ENCODE results near the gene HINFP. TPM values are rescaled to one million over a fixed set of nuclear protein-coding genes. Genes with fewer than 3 reads are reported as not detected.

Gene HINFP
- 8.8 and 9.4 TPM in 2 replicates for total RNA-seq (2014; rRNA removed; shearing (Covaris generic))
- polyA plus RNA-seq (2015; cell fraction: cytosol; rRNA removed), result 8.1 and 12.7 TPM in 2 replicates
- 65.5 and 102 TPM in 2 replicates for polyA plus RNA-seq (2015; cell fraction: nucleus; rRNA removed)

DNA sequence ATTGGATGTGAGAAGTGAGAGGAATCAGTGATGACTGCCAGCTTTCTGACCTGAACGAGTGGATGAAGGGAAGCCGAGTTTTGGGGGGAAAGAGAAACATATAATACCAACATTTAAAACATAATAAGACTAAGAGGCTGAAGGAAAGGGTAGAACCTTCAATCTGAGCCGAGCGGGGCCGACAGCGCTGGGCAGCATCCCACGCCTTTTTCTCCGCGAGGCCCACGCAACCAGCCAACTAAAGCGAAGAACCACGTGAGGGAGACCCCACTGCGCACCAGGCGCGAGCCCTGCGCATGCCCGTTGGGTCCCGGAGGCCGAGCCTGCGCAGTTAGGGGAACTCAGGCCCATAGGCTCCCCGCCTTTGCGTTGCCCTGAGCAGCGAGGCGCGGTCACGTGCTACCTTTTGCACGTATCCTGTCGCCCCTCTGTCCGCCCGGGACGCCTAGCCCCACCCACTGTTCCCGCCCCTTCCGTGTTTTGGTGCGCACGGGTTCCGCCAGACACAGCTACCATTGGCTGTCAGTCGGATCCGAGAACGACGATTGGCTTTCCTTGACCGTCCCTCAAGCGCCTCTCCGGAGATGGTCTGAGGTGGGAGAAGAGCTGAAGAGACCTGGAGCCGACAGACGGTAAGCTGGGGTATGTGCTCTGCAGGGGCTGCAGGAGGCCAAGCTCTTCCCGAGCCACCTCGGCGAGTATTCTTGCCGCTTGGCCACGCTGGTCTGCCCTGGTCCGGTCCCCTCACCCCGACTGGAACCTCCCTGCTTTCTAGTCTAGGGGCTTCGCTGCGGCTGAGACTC is at the start of gene HINFP:
Gene HINFP (plus strand): TSS at position 573 of the 803 bp plus-strand sequence. CDS start 5,365 bp downstream, outside the sequence.
- in situ Hi-C loops (cut with HindIII; ENCODE audit: low pct_unique_long_range_greater_than_20kb, low sequenced_read_pairs), result no loop called here
- DNase-seq (ENCODE audit: low read depth, low spot score), result peak; percentile 97

DNA sequence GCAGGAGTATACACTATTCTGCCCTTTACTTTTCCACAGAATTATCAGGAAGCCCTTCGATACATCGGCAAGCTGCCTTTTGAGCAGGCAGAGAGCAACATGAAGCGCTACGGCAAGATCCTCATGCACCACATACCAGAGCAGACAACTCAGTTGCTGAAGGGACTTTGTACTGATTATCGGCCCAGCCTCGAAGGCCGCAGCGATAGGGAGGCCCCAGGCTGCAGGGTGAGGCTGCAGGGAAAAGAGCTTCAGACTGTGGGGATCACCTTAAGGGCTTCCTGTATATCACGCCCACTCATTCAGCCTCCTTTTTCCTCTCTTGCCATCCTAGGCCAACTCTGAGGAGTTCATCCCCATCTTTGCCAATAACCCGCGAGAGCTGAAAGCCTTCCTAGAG is 43.5 kb upstream of the HINFP start:
- in situ Hi-C loops (cut with HindIII; ENCODE audit: low pct_unique_long_range_greater_than_20kb, low sequenced_read_pairs), result no loop called here
- no peak for DNase-seq (ENCODE audit: low read depth, low spot score)

GRCh38 chr11:119078675-119079420 is 42.5 kb upstream of the HINFP start:
- no peak for DNase-seq (ENCODE audit: low read depth, low spot score)
- in situ Hi-C loops (cut with HindIII; ENCODE audit: low pct_unique_long_range_greater_than_20kb, low sequenced_read_pairs), result no loop called here

DNA sequence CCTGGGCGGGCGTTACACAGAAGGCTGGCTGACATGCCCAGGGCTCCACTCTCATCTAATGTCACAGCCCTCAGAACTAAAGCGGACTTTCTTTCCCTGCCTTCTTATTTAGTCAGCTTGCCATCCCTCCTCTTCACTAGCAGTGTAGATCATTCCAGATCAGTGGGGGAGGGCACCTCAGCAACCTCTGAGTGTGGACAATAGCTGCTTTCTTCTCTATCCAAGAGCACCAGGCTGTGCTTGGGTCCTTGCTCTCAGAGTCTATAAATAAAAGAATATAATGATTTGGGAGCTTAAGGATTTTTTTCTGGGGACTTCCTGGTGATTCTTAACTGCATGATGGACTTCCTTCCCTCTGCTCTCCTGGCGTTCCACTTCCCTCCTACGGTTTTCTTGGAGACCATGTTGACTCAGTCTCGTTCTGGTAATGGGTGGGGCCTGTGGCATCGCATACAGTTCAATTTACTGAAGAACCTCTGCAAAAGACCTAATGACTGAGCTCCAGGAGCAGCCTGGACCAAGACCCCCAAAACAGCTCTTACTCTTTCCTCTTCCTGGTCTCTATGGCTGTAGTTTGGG is 39.6 kb upstream of the HINFP start:
- in situ Hi-C loops (cut with HindIII; ENCODE audit: low pct_unique_long_range_greater_than_20kb, low sequenced_read_pairs), result no loop called here

DNA sequence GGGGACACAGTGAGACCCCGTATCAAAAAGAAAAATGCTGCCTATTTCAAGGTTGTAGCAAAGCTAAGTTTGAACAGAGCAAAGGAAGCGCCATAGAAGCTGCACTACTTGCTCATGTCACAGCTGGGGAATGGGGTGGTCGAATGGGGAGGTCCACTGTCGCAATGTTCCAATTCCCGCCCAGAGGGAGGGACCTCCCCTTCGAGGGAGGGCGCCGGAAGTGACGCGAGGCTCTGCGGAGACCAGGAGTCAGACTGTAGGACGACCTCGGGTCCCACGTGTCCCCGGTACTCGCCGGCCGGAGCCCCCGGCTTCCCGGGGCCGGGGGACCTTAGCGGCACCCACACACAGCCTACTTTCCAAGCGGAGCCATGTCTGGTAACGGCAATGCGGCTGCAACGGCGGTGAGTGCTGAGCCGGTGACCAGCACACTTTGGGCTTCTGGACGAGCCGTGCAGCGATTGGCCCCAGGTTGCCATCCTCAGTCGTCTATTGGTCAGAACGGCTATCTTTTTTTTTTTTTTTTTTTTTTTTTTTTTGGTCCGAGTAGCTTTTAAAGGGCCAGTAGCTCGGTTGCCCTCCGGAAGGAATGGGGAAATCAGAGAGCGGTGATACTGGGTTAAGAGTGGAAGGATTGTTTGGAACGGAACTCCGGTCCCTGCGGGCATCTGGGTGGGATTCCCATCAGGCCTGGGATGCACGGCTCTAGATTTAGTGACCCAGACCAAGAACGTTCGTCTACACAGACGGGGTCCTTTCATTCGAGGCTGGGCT is 36.5 kb upstream of the HINFP start, which contains the start of gene HMBS:
Gene HMBS (plus strand): TSS at position 219 of the 774 bp plus-strand sequence. CDS start 153 bp downstream, at position 372.
- in situ Hi-C loops (cut with HindIII; ENCODE audit: low pct_unique_long_range_greater_than_20kb, low sequenced_read_pairs), result no loop called here
- peak; percentile 90 for DNase-seq (ENCODE audit: low read depth, low spot score)

More for the DNA sequence above, 39.6 kb upstream of the HINFP start:
- peak; percentile 33 for DNase-seq (ENCODE audit: low read depth, low spot score)

- no peak for DNase-seq (ENCODE audit: low read depth, low spot score)
- in situ Hi-C loops (cut with HindIII; ENCODE audit: low pct_unique_long_range_greater_than_20kb, low sequenced_read_pairs), result no loop called here
These were observed 35.9 kb upstream of the HINFP start for GRCh38 chr11:119085437-119085847.

DNA sequence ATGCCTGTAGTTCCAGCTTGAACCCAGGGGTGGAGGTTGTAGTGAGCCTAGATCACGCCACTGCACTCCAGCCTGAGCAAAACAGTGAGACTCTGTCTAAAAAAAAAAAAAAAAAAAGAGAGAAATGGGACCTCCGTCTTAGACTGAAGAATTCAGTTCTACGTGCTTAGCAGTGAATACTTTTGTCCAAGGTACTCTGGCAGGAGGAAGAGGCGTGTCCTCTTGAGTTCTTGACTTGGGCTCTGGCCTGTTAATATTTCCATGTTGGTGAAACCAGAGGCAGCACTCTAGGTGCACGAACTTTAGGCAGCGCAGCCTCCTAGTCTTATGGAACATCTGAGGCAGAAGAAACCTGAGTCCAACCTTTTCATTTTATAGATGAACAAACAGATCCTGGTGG is 34.3 kb upstream of the HINFP start:
- in situ Hi-C loops (cut with HindIII; ENCODE audit: low pct_unique_long_range_greater_than_20kb, low sequenced_read_pairs), result no loop called here
- no peak for DNase-seq (ENCODE audit: low read depth, low spot score)

DNA sequence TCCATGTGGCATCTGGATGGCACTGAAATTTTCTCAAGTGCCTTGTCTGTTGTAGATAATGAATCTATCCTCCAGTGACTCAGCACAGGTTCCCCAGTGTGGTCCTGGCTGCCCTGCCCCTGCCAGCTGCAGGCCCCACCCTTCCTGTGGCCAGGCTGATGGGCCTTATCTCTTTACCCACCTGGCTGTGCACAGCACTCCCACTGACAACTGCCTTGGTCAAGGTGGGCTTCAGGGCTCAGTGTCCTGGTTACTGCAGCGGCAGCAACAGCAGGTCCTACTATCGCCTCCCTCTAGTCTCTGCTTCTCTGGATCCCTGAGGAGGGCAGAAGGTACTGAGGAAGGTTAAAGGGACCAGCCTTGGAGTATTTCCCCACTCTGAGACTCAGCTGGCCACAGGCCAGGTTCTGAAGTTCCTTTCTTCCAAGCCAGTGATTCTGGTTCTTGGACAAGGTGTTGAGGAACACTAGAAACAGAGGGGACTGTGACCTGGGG is 33.6 kb upstream of the HINFP start:
- DNase-seq (ENCODE audit: low read depth, low spot score), result no peak

DNA sequence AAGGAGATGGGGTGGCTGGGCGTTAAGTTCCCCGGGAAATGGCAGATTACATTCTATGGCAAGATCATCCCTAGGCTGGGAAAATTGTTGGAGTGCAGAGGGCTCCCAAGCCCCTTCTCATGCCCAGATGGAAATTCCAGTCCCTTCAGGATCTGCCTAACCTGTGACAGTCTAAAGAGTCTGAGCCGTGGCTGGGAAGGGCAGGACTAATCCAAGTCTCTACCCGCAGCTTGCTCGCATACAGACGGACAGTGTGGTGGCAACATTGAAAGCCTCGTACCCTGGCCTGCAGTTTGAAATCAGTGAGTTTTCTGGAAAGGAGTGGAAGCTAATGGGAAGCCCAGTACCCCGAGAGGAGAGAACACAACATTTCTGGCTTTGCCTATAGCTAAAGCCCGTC is 33.0 kb upstream of the HINFP start:
- in situ Hi-C loops (cut with HindIII; ENCODE audit: low pct_unique_long_range_greater_than_20kb, low sequenced_read_pairs), result no loop called here

More for the DNA sequence above, 33.6 kb upstream of the HINFP start:
- in situ Hi-C loops (cut with HindIII; ENCODE audit: low pct_unique_long_range_greater_than_20kb, low sequenced_read_pairs), result no loop called here

DNA sequence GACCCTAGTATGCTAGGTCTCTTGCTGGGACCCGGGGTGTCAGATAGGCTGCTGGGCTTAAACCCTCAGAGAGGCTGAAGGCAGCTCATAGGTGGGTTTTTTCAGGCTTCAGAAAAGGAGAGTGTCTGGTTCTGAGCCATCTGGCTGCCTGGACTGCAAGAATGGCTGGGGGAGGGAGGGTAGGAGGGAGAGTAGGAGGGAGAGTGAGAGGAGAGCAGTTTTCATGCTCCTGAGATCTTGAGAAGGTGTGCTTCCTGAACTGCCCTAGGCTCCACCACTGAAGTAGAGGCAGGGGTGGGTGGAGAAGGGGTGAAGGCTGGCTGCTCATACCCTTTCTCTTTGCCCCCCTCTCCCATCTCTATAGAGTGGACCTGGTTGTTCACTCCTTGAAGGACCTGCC is 32.1 kb upstream of the HINFP start:
- in situ Hi-C loops (cut with HindIII; ENCODE audit: low pct_unique_long_range_greater_than_20kb, low sequenced_read_pairs), result no loop called here

More for the DNA sequence above, 33.0 kb upstream of the HINFP start:
- DNase-seq (ENCODE audit: low read depth, low spot score), result no peak

GRCh38 chr11:119091178-119091577 is 30.2 kb upstream of the HINFP start:
- in situ Hi-C loops (cut with HindIII; ENCODE audit: low pct_unique_long_range_greater_than_20kb, low sequenced_read_pairs), result no loop called here
- DNase-seq (ENCODE audit: low read depth, low spot score), result no peak

More for the DNA sequence above, 32.1 kb upstream of the HINFP start:
- no peak for DNase-seq (ENCODE audit: low read depth, low spot score)

DNA sequence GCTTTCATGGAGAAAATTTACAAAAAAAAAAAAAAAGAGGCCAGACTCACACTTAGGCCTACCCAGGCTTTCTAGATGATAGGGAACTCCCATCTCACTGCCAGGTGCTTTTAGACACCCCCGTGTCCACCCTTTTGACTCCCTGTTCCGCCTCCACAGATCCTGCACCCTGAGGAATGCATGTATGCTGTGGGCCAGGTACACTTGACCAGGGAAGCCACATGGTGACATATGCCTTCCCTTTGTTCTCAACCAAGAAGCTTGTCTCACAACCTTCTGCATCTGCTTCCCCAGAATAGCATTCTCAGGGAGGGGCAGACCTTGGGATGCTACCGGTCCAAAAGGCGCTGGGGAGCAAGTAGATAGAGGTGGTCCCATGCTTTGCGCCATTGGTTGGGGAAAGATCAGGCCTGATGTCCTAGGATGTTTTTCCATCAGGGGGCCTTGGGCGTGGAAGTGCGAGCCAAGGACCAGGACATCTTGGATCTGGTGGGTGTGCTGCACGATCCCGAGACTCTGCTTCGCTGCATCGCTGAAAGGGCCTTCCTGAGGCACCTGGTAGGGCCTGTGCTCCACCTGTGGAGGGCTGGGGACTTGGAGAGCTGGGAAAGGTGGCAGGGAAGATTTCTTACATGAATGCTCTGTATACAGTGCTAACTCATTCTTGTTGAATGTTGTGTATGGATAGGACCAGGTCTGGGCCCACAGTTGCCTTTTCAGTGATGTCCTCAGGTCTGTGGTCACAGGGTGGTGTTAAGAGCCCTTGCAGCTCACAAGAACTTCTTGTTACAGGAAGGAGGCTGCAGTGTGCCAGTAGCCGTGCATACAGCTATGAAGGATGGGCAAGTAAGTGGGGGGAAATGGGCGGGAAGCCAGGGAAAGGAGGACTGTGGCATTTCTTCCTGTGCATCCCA is 29.2 kb upstream of the HINFP start:
- in situ Hi-C loops (cut with HindIII; ENCODE audit: low pct_unique_long_range_greater_than_20kb, low sequenced_read_pairs), result no loop called here
- no peak for DNase-seq (ENCODE audit: low read depth, low spot score)

GRCh38 chr11:119092880-119093842 is 28.2 kb upstream of the HINFP start:
- in situ Hi-C loops (cut with HindIII; ENCODE audit: low pct_unique_long_range_greater_than_20kb, low sequenced_read_pairs), result no loop called here
- no peak for DNase-seq (ENCODE audit: low read depth, low spot score)

DNA sequence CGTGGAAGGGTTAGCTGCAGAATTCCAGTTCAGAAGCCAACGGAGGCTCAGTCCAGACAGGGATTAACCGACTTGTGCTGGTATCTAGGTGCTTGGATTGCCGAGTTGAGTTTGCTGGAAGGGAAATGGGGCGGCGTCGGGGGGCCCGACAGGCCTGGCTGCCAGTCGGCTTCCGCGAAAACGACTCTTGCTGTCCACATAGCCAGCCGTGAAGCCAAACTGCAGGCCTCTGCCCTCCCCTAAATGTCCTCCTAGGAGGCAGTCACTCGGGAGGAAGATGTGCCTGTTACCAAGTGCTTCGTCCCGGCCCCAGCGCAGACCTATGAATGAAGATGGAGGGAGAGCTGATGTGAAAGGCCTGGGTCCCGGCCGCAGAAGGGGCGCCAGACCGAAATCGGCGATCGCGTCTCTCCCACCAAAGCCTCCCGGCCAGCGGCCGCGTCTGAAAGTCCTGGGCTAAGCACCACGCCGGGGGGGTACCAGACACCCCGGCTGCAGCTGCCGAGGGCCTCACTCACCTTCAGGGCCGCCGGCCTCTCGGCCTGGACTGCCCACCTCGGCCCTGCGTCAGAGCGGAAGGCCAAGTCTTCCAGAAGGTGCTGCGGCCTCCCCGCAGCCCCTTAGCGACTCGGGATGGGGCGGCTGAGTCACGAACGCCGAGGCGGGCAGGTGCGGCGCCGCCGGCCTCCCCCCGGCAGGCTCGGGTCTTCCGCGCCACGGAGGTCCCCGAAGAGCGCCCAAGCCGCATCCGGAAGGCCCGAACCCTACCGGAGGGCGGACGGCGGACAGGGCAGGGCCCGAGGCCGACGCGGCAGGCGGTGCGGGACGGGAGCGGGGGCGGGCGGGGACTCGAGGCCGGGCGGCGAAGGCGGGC is 27.2 kb upstream of the HINFP start:
- in situ Hi-C loops (cut with HindIII; ENCODE audit: low pct_unique_long_range_greater_than_20kb, low sequenced_read_pairs), result no loop called here
- no peak for DNase-seq (ENCODE audit: low read depth, low spot score)

GRCh38 chr11:119094816-119095065 is 26.6 kb upstream of the HINFP start:
- in situ Hi-C loops (cut with HindIII; ENCODE audit: low pct_unique_long_range_greater_than_20kb, low sequenced_read_pairs), result no loop called here
- peak; percentile 68 for DNase-seq (ENCODE audit: low read depth, low spot score)

Measured in SK-MEL-5 (cell line).